ENCODE measurements around the gene PLCZ1. TPM values are rescaled to one million over a fixed set of nuclear protein-coding genes. Genes with fewer than 3 reads are reported as not detected.

The PLCZ1 gene
- total and polyA plus RNA-seq, 2 experiments from 2014 or later = not detected

GRCh38 chr12:18703911-18704310 lies 33.9 kb downstream of the PLCZ1 start:
- Histone ChIP-seq H3K79me2 (no peaks in the 10 kb centered on the region), H3K4me2 (no peak overlapping the region), H3K9me2 (replicated peaks; ENCODE audit: insufficient read depth) (no peaks in the 10 kb centered on the region), H2AFZ (no peak overlapping the region), H3K4me1 (ENCODE audit: insufficient read depth) (no peaks in the 10 kb centered on the region), H3K27me3 (no peaks in the 10 kb centered on the region), H3K4me3 (no peak overlapping the region), H3K9me3 (ENCODE audit: low read depth) (no peaks in the 10 kb centered on the region), H3K27ac (peak overlapping the region; percentile 12), H3K36me3 (replicated peaks; ENCODE audit: insufficient read depth, low read depth) (no peaks in the 10 kb centered on the region), H4K20me1 (ENCODE audit: insufficient read depth, poor library complexity, severe bottlenecking) (no peaks in the 10 kb centered on the region)
- no peak for TF ChIP-seq EZH2phosphoT487 (IDR thresholded peaks at IDR 0.05; ENCODE audit: low read depth, severe bottlenecking, unreplicated experiment)
- TF ChIP-seq EZH2 (IDR thresholded peaks at IDR 0.05; ENCODE audit: borderline replicate concordance) = no peak
- TF ChIP-seq CTCF (IDR thresholded peaks at IDR 0.05; ENCODE audit: poor library complexity) = no peak
- WGBS (ENCODE audit: low lambda C conversion rate, missing lambda C conversion rate) = 57% methylated on average over 2 of the region's 2 CpGs
- DNase-seq (ENCODE audit: low spot score) = no peak

- H3K79me2 ChIP-seq = no peaks in the 10 kb centered on the region
- no peak overlapping the region for H3K4me3 ChIP-seq
- no peaks in the 10 kb centered on the region for H3K9me3 ChIP-seq (ENCODE audit: low read depth)
- peak overlapping the region; percentile 12 for H3K27ac ChIP-seq
- no peaks in the 10 kb centered on the region for H3K4me1 ChIP-seq (ENCODE audit: insufficient read depth)
- no peaks in the 10 kb centered on the region for H3K9me2 ChIP-seq (replicated peaks; ENCODE audit: insufficient read depth)
- H3K36me3 ChIP-seq (replicated peaks; ENCODE audit: insufficient read depth, low read depth) = no peaks in the 10 kb centered on the region
- no peak overlapping the region for H2AFZ ChIP-seq
- H3K27me3 ChIP-seq = no peaks in the 10 kb centered on the region
- no peak overlapping the region for H3K4me2 ChIP-seq
- DNase-seq (ENCODE audit: low spot score) = no peak
- no peaks in the 10 kb centered on the region for H4K20me1 ChIP-seq (ENCODE audit: insufficient read depth, poor library complexity, severe bottlenecking)
- WGBS (ENCODE audit: low lambda C conversion rate, missing lambda C conversion rate) = 24% methylated on average over 2 of the region's 2 CpGs
- TF ChIP-seq EZH2 (IDR thresholded peaks at IDR 0.05; ENCODE audit: borderline replicate concordance) (no peak), CTCF (IDR thresholded peaks at IDR 0.05; ENCODE audit: poor library complexity) (no peak), EZH2phosphoT487 (IDR thresholded peaks at IDR 0.05; ENCODE audit: low read depth, severe bottlenecking, unreplicated experiment) (no peak)
Observed at GRCh38 chr12:18703321-18703720, 34.5 kb downstream of the PLCZ1 start.

GRCh38 chr12:18700271-18700670 lies 37.5 kb downstream of the PLCZ1 start:
- peak; percentile 20 for DNase-seq (ENCODE audit: low spot score)
- no peak overlapping the region for H3K27ac ChIP-seq
- WGBS (ENCODE audit: low lambda C conversion rate, missing lambda C conversion rate) = 88% methylated on average over 3 of the region's 3 CpGs
- no peak overlapping the region for H3K4me2 ChIP-seq
- H2AFZ ChIP-seq = no peak overlapping the region
- no peaks in the 10 kb centered on the region for H4K20me1 ChIP-seq (ENCODE audit: insufficient read depth, poor library complexity, severe bottlenecking)
- H3K4me1 ChIP-seq (ENCODE audit: insufficient read depth) = no peaks in the 10 kb centered on the region
- H3K36me3 ChIP-seq (replicated peaks; ENCODE audit: insufficient read depth, low read depth) = no peaks in the 10 kb centered on the region
- H3K79me2 ChIP-seq = no peaks in the 10 kb centered on the region
- no peaks in the 10 kb centered on the region for H3K9me2 ChIP-seq (replicated peaks; ENCODE audit: insufficient read depth)
- H3K4me3 ChIP-seq = no peak overlapping the region
- H3K9me3 ChIP-seq (ENCODE audit: low read depth) = no peaks in the 10 kb centered on the region
- H3K27me3 ChIP-seq = no peaks in the 10 kb centered on the region
- TF ChIP-seq EZH2 (IDR thresholded peaks at IDR 0.05; ENCODE audit: borderline replicate concordance) = no peak
- TF ChIP-seq EZH2phosphoT487 (IDR thresholded peaks at IDR 0.05; ENCODE audit: low read depth, severe bottlenecking, unreplicated experiment) = no peak
- no peak for TF ChIP-seq CTCF (IDR thresholded peaks at IDR 0.05; ENCODE audit: poor library complexity)

All from hepatocyte (in vitro differentiated cells).